ENCODE measurements around the gene MYOG. TPM values are rescaled to one million over a fixed set of nuclear protein-coding genes. Genes with fewer than 3 reads are reported as not detected.

Gene MYOG
- total and polyA plus RNA-seq, 7 donors, result 9.7 to 451 (median 160) TPM

DNA sequence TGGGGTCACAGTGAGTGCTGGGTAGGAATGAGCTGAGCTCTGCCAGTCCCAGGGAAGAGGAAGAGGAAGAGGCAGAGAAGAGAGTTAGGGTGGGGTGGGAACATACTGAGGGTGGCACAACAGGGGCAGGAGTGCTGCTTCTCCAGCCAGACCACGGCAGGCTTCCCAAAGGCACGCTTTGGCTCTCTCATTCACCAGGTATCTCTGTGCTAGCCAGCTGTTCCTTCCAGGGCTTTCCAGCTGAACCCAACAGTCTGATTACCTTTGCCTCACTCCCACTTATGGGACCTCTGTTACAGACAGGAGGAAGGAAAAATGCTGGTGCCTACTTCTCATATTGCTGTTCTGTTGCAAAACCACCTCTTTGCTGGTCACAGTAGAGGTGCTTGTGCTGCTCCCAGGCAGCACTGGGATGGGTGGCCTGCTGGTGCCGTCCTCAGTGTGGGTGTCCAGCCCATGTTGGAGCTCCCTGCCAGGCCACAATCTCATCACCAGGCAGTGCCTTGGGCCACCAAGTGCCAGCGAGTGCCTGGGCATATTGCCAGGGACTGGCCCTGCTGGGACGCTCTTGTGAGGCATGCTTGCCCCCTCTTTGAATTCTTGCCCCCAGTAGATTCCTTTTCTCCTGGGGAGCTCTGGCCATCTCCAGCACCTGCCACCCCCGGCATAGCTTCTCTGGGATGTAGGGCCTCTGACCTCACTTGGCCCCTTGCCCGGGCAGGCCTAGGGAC, 43.9 kb upstream of the MYOG start:
- H3K4me1 ChIP-seq, result peaks cover 42% of the 10 kb centered on the region
- ATAC-seq (peak; percentile 66 to 79 (median 74)), DNase-seq (peak; percentile 67 to 77)
- H3K4me3 ChIP-seq, result peak overlapping the region; percentile 73
- peaks cover 0 to 4% of the 10 kb centered on the region in 2 donors for H3K36me3 ChIP-seq (ENCODE audit: insufficient read depth in 1 of 2, low read depth in 1 of 2)
- TF ChIP-seq, protein P1, sequence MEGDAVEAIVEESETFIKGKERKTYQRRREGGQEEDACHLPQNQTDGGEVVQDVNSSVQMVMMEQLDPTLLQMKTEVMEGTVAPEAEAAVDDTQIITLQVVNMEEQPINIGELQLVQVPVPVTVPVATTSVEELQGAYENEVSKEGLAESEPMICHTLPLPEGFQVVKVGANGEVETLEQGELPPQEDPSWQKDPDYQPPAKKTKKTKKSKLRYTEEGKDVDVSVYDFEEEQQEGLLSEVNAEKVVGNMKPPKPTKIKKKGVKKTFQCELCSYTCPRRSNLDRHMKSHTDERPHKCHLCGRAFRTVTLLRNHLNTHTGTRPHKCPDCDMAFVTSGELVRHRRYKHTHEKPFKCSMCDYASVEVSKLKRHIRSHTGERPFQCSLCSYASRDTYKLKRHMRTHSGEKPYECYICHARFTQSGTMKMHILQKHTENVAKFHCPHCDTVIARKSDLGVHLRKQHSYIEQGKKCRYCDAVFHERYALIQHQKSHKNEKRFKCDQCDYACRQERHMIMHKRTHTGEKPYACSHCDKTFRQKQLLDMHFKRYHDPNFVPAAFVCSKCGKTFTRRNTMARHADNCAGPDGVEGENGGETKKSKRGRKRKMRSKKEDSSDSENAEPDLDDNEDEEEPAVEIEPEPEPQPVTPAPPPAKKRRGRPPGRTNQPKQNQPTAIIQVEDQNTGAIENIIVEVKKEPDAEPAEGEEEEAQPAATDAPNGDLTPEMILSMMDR (IDR thresholded peaks at IDR 0.05), result no peak
- intact Hi-C loops (cut with DNase I), result loop anchor here in 1 of 2 donors (5.0 kb wide), 1 partner anchor 42 kb away; the partner anchor contains the start of gene MYOG
- H3K27me3 ChIP-seq (ENCODE audit: insufficient read depth in 3 of 3, low read length in 2 of 3), result peaks cover 0 to 8% (median 2%) of the 10 kb centered on the region in 3 donors
- no peaks in the 10 kb centered on the region for H3K9me3 ChIP-seq
- 20 to 26% (median 25%) methylated on average over 7 of the region's 7 CpGs for WGBS, 3 donors
- peak overlapping the region; percentile 55 for H3K27ac ChIP-seq

- peaks cover 42% of the 10 kb centered on the region for H3K4me1 ChIP-seq
- 91 to 94% (median 92%) methylated on average over 27 to 29 of the region's 29 CpGs for WGBS, 3 donors
- H3K27me3 ChIP-seq (ENCODE audit: insufficient read depth in 3 of 3, low read length in 2 of 3), result peaks cover 0 to 8% (median 2%) of the 10 kb centered on the region in 3 donors
- H3K4me3 ChIP-seq, result peak overlapping the region; percentile 73
- intact Hi-C loops (cut with DNase I), result loop anchor here in 1 of 2 donors (5.0 kb wide), 1 partner anchor 42 kb away; the partner anchor contains the start of gene MYOG
- H3K36me3 ChIP-seq (ENCODE audit: insufficient read depth in 1 of 2, low read depth in 1 of 2), result no peaks in the 10 kb centered on the region
- TF ChIP-seq, protein P1 (IDR thresholded peaks at IDR 0.05), result no peak
- ATAC-seq (peak in 2 of 4 donors; percentile 23 to 29), DNase-seq (no peak)
- H3K9me3 ChIP-seq, result no peaks in the 10 kb centered on the region
- H3K27ac ChIP-seq, result peak overlapping the region; percentile 64
Measured at GRCh38 chr1:203128716-203129500, 43.1 kb upstream of the MYOG start.

DNA sequence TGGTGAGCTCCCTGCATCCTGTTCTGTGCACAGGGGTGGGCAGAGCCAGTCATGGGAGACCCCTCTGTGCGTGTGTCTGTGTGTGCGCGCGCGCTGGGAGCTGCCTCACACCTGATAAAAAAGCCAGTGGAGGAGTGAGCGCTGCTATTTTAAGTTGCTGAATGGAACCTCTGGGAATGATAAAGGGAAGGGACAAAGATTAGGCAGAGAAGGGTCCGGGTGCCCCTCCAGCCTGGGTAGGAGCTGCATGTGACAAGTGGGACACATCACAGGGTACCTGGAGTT, 42.6 kb upstream of the MYOG start:
- 31 to 36% (median 34%) methylated on average over 7 of the region's 7 CpGs for WGBS, 3 donors
- no peaks in the 10 kb centered on the region for H3K9me3 ChIP-seq
- no peak for ATAC-seq
- no peaks in the 10 kb centered on the region for H3K36me3 ChIP-seq (ENCODE audit: insufficient read depth in 1 of 2, low read depth in 1 of 2)
- H3K27me3 ChIP-seq (ENCODE audit: insufficient read depth in 3 of 3, low read length in 2 of 3), result peaks cover 0 to 8% (median 2%) of the 10 kb centered on the region in 3 donors
- no peak for DNase-seq
- TF ChIP-seq, protein P1 (IDR thresholded peaks at IDR 0.05), result no peak
- intact Hi-C loops (cut with DNase I), result loop anchor here in 1 of 2 donors (5.0 kb wide), 1 partner anchor 41 kb away; the partner anchor contains the start of gene MYOG
- peaks cover 42% of the 10 kb centered on the region for H3K4me1 ChIP-seq
- H3K27ac ChIP-seq, result peak overlapping the region; percentile 64
- H3K4me3 ChIP-seq, result peak overlapping the region; percentile 73

DNA sequence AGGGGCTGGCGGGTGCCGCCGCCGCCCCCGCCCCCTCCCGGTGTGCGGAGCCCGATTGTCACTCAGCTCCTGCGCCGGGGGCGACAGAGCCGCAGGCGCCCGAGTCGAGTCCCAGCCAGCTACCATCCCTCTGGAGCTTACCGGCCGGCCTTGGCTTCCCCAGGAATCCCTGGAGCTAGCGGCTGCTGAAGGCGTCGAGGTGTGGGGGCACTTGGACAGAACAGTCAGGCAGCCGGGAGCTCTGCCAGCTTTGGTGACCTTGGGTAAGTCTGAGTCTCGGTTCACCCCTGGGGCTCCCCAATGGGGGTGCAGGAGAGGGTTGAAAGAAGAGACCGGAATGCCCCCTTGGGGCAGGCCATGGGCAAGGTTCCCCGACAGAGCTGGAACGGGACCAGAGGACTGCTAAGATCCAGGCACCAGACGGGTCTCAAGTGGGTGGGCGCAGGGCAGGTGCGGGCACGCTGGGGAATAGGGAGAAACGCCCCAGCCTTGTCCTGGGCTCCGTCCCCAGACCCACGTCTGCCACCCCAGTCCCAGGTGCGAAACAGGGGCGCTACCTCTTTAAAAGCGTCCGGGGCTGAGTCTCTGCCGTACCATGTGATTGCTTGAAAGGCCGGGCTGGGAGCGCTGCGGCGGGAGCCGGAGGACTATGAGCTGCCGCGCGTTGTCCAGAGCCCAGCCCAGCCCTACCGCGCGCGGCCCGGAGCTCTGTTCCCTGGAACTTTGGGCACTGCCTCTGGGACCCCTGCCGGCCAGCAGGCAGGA, 42.0 kb upstream of the MYOG start, which contains the start of gene ADORA1:
ADORA1 (plus strand) TSS at position 61 of the 765 bp plus-strand sequence. CDS start 1,116 bp downstream, outside the sequence.
- Histone ChIP-seq H3K4me1 (peaks cover 42% of the 10 kb centered on the region), H3K27ac (peak within 1 kb of the TSS; percentile 64), H3K36me3 (ENCODE audit: insufficient read depth in 1 of 2, low read depth in 1 of 2) (no peaks in the 10 kb centered on the region), H3K4me3 (peak within 1 kb of the TSS; percentile 73), H3K27me3 (ENCODE audit: insufficient read depth in 3 of 3, low read length in 2 of 3) (peaks cover 0 to 8% (median 2%) of the 10 kb centered on the region in 3 donors), H3K9me3 (no peaks in the 10 kb centered on the region)
- intact Hi-C loops (cut with DNase I), result loop anchor here in 1 of 2 donors (2.0 to 5.0 kb wide), 3 partner anchors 41 to 89 kb away; partner anchors contain the start of gene MYOG
- TF ChIP-seq, protein P1 (IDR thresholded peaks at IDR 0.05), result no peak
- DNase-seq (peak; percentile 64 to 76), ATAC-seq (peak; percentile 82 to 96 (median 90))
- WGBS, 3 donors, result 1% methylated on average over 46 to 51 of the region's 51 CpGs
